Measurements from ENCODE around the gene RTP5. TPM values are rescaled to one million over a fixed set of nuclear protein-coding genes. Genes with fewer than 3 reads are reported as not detected.
A peak's percentile ranks its signal among the peaks of the same experiment; 100 is the strongest.

The RTP5 gene
- total RNA-seq, 1 donor from 2014 or later: not detected

DNA sequence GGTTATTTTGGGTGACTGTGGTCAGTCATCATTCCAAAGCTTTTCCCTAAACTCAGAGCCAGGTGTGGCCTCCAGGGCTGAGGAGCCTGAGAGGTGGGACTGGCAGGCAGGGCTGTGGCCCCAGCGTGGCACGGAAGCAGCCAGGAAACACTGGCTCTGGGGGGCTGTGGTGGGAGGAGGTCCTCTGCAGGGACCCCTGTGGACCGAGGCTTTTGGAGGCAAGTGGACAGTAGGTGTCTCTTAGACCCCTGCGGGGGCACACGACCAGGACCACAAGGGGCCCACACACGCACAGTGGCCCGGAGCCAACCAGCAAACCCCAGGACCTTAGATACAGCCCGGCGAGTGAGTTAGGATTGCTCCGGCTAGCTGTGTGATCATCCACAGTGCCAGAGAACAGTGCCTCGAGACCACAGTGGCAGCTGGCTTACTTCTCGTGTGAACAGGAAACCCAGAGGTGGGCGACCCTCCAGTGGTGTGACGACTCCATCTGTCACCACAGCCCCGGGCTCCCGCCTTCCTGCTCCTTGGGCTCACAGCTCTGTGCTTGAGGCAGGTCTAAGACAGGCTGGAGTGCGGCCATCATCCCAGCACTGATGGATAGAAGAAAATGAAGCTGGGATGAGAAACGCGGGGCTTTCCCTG is 1.6 kb upstream of the RTP5 start:
- intact Hi-C loops (cut with micrococcal nuclease): no loop called here
- H3K4me3 ChIP-seq: no peak overlapping the region
- TF ChIP-seq, protein P1, sequence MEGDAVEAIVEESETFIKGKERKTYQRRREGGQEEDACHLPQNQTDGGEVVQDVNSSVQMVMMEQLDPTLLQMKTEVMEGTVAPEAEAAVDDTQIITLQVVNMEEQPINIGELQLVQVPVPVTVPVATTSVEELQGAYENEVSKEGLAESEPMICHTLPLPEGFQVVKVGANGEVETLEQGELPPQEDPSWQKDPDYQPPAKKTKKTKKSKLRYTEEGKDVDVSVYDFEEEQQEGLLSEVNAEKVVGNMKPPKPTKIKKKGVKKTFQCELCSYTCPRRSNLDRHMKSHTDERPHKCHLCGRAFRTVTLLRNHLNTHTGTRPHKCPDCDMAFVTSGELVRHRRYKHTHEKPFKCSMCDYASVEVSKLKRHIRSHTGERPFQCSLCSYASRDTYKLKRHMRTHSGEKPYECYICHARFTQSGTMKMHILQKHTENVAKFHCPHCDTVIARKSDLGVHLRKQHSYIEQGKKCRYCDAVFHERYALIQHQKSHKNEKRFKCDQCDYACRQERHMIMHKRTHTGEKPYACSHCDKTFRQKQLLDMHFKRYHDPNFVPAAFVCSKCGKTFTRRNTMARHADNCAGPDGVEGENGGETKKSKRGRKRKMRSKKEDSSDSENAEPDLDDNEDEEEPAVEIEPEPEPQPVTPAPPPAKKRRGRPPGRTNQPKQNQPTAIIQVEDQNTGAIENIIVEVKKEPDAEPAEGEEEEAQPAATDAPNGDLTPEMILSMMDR (IDR thresholded peaks at IDR 0.05; ENCODE audit: borderline replicate concordance): no peak
- peaks cover 90% of the 10 kb centered on the region for H3K27me3 ChIP-seq (ENCODE audit: low read depth)
- peak; percentile 13 for DNase-seq
- no peaks in the 10 kb centered on the region for H3K9me3 ChIP-seq (replicated peaks)
- no peaks in the 10 kb centered on the region for H3K36me3 ChIP-seq
- H3K4me1 ChIP-seq: peaks cover 5% of the 10 kb centered on the region
- H3K27ac ChIP-seq (replicated peaks): no peak overlapping the region

DNA sequence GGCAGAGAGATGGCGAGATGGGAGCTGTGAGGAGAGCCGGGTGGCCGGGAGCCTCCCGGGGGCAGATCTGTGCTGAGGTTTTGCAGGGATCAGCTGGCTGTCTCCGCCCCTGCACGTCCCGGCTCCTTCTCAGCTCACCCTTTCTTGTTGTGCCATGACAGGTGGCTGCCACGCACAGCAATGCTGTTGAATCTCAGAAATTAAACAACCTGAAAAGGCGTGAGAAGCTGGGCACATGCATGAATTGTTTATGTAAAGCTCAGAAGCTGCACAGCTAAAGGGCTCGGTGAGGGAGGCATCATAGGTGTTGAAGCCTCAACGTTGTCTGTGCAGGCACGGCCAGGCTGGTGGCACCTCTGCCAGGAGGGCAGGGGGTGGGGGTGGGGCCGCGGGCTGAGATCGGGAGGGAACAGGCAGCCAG is 858 bp upstream of the RTP5 start:
- TF ChIP-seq, protein P1 (IDR thresholded peaks at IDR 0.05; ENCODE audit: borderline replicate concordance): no peak
- no peak overlapping the region for H3K4me3 ChIP-seq
- peaks cover under 1% of the 10 kb centered on the region for H3K4me1 ChIP-seq
- H3K9me3 ChIP-seq (replicated peaks): no peaks in the 10 kb centered on the region
- intact Hi-C loops (cut with micrococcal nuclease): no loop called here
- no peak overlapping the region for H3K27ac ChIP-seq (replicated peaks)
- H3K27me3 ChIP-seq (ENCODE audit: low read depth): peaks cover 83% of the 10 kb centered on the region
- no peaks in the 10 kb centered on the region for H3K36me3 ChIP-seq
- peak; percentile 8 for DNase-seq

DNA sequence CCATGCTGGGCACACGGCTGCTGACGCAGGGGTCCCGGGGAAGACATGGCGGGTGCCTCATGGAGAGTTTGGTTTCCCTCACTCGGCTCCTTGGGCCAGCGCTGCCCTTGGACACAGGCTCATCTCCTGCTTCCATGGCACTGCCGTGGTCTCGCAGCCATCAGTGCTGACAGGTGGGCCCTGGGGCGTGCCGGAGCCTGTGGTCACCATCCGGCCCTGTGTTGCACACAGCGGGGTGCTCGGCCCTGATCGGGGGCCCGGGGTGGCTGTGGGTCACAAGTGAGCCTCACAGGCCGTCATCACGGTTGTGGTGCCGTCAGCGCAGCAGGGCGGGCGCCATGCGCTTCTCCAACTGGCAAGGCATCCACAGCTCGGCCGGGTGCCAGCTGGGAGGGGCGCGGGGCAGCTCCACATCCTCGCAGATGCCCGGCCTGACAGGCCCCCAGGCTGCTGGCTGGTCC is 582 bp downstream of the RTP5 start:
- no peak overlapping the region for H3K27ac ChIP-seq (replicated peaks)
- H3K9me3 ChIP-seq (replicated peaks): no peaks in the 10 kb centered on the region
- DNase-seq: no peak
- peaks cover 70% of the 10 kb centered on the region for H3K27me3 ChIP-seq (ENCODE audit: low read depth)
- intact Hi-C loops (cut with micrococcal nuclease): no loop called here
- no peak overlapping the region for H3K4me3 ChIP-seq
- TF ChIP-seq, protein P1 (IDR thresholded peaks at IDR 0.05; ENCODE audit: borderline replicate concordance): no peak
- no peaks in the 10 kb centered on the region for H3K4me1 ChIP-seq
- H3K36me3 ChIP-seq: no peaks in the 10 kb centered on the region

DNA sequence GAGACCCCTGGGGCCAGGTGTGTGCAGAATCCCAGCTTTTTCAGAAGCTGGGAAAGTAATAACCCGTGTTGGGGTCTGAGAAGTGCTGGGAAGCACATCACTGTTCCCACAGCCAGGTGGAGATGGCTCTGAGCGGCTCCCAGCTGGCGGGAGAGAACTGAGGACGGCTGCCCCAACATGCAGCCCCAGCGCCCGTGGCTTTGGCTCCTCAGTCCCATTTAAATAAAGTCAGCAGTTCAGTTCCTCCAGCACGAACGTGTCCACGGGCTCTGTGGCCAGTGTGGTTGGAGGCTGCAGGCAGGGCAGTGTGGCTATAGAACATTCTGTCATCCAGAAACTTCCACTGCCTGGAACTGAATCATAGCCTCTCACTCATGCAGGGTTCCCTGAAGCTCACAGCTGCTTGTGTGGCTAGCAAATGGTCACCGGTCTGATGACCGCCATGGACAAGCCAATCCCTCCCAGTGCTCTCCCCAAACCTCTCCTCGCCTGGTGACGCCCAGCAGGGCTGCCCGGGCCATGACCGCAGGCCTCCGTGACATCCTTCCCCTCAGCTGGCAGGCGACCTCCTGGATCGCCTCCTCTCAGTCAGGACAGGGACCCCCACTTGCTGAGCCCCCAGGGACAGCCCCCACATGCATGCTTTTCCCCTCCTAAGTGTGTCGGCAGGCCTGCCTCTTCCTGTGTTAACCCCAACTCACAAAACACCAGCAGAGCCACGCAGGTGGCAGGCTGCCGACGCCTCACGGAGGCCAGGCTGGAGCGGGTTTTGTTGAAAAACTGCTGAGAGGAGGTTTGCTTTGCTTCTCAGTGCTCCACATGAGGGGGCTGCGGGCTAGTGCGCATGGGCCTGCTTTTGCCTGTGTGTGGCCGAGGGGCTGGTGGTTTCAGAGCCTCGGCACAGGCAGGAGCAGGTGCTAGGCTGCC is 1.3 kb downstream of the RTP5 start:
- no peaks in the 10 kb centered on the region for H3K36me3 ChIP-seq
- H3K4me3 ChIP-seq: no peak overlapping the region
- DNase-seq: no peak
- TF ChIP-seq, protein P1 (IDR thresholded peaks at IDR 0.05; ENCODE audit: borderline replicate concordance): no peak
- H3K27me3 ChIP-seq (ENCODE audit: low read depth): peaks cover 62% of the 10 kb centered on the region
- intact Hi-C loops (cut with micrococcal nuclease): no loop called here
- H3K27ac ChIP-seq (replicated peaks): no peak overlapping the region
- no peaks in the 10 kb centered on the region for H3K4me1 ChIP-seq
- no peaks in the 10 kb centered on the region for H3K9me3 ChIP-seq (replicated peaks)

DNA sequence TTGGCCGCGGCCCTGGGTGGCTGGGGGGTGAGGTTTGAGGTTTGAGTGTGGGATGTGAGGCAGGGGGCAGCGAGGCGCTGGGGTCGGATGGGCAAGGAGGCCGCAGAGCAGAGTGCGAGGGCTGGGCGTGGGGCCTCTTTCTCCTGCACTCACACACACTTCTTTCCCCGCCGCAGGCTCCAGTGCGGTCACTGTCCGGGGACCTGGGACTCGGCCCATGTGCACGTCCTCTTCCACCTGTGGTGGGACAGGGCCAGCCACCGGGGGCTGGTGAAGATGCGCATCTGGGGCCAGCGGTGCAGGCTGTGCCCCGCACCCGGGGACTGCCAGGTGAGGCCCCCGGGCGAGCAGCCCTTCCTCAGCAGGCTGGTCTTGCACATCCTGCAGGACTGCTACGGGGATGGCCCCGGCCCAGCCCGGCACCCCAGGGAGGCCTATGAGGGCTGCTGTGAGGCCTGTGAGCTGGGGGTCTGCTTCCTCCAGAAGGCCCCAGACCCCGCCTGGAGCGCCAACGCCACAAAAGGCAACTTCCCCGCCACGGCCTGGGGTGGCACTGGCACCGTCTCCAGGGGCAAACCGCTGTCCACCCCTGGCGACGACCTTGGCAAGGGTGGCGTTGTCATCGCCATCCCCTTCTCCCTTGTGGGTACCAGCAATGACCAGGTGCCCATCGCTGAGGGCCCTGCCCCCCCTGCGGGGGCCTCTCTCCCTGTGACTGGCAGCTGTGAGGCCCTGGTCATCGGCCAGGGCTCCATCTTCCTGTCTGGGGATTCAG is 2.2 kb downstream of the RTP5 start:
- Histone ChIP-seq H3K27ac (replicated peaks) (no peak overlapping the region), H3K9me3 (replicated peaks) (no peaks in the 10 kb centered on the region), H3K36me3 (no peaks in the 10 kb centered on the region), H3K27me3 (ENCODE audit: low read depth) (peaks cover 53% of the 10 kb centered on the region), H3K4me3 (no peak overlapping the region), H3K4me1 (no peaks in the 10 kb centered on the region)
- DNase-seq: no peak
- TF ChIP-seq, protein P1 (IDR thresholded peaks at IDR 0.05; ENCODE audit: borderline replicate concordance): no peak
- intact Hi-C loops (cut with micrococcal nuclease): no loop called here
